CD8-positive, alpha-beta memory T cell (primary cell): ENCODE results near the gene METTL17. TPM values are rescaled to one million over a fixed set of nuclear protein-coding genes. Genes with fewer than 3 reads are reported as not detected.
A peak's percentile ranks its signal among the peaks of the same experiment; 100 is the strongest.

Source experiments
- CTCF ChIA-PET: fragments of 350-600 bp; sonication (Branson Sonifier 250); formaldehyde crosslinking; loops from one replicate; lab custom pipeline; 2021; ENCODE audit warnings: antibody characterized with exemption; lab: Charles Lee
- POLR2A ChIA-PET: fragments of 350-600 bp; sonication (Branson Sonifier 250); formaldehyde crosslinking; loops from one replicate; lab custom pipeline; 2021; ENCODE audit warnings: antibody characterized with exemption; lab: Charles Lee
- DNase-seq, 5 donors: peaks; one replicate each; pipeline versions ENCODE4 v3.0.0 to v3.0.0-alpha.2; 2020 to 2022; ENCODE audit warnings: mixed read lengths in 1 of 5
- H3K27ac ChIP-seq: one replicate; pipeline ENCODE4 v1.7.0; 2013; ENCODE audit warnings: low read depth, mild to moderate bottlenecking, low read length, moderate library complexity
- H3K27me3 ChIP-seq: 2 replicates; pipeline ENCODE4 v1.7.0; 2013; ENCODE audit warnings: low read length, mild to moderate bottlenecking; ENCODE audit not compliant: insufficient read depth, poor library complexity, severe bottlenecking
- H3K36me3 ChIP-seq: 2 replicates; pipeline ENCODE4 v1.7.0; 2013; ENCODE audit warnings: mild to moderate bottlenecking, low read length, moderate library complexity; ENCODE audit not compliant: insufficient read depth
- H3K4me1 ChIP-seq: 2 replicates; pipeline ENCODE4 v1.7.0; 2013; ENCODE audit warnings: mild to moderate bottlenecking, low read length, moderate library complexity; ENCODE audit not compliant: insufficient read depth
- H3K4me3 ChIP-seq: 2 replicates; pipeline ENCODE4 v1.7.0; 2013; ENCODE audit warnings: mild to moderate bottlenecking, low read length
- H3K9me3 ChIP-seq: 2 replicates; pipeline ENCODE4 v1.7.0; 2013; ENCODE audit warnings: mild to moderate bottlenecking, low read length
- H3K27ac Mint-ChIP-seq, 8 donors: one replicate each; pipeline ENCODE4 v1.8.0; 2020 to 2021; ENCODE audit warnings: mixed read lengths in 8 of 8, mild to moderate bottlenecking in 6 of 8, inconsistent platforms in 3 of 8, moderate library complexity in 3 of 8
- H3K27me3 Mint-ChIP-seq, 2 donors: one replicate each; pipeline ENCODE4 v1.8.0; 2020 to 2021; ENCODE audit warnings: mixed read lengths in 2 of 2, mild to moderate bottlenecking in 1 of 2, moderate library complexity in 1 of 2
- H3K36me3 Mint-ChIP-seq, 3 donors: one replicate each; pipeline ENCODE4 v1.8.0; 2020 to 2021; ENCODE audit warnings: mixed read lengths in 3 of 3, inconsistent platforms in 1 of 3, mild to moderate bottlenecking in 1 of 3
- H3K4me1 Mint-ChIP-seq, 3 donors: one replicate each; pipeline ENCODE4 v1.8.0; 2020 to 2021; ENCODE audit warnings: mixed read lengths in 3 of 3, inconsistent platforms in 1 of 3, mild to moderate bottlenecking in 1 of 3
- H3K4me3 Mint-ChIP-seq, 7 donors: one replicate each; pipeline ENCODE4 v1.8.0; 2020 to 2021; ENCODE audit warnings: mixed read lengths in 7 of 7, mild to moderate bottlenecking in 6 of 7, moderate library complexity in 4 of 7, inconsistent platforms in 2 of 7
- H3K9me3 Mint-ChIP-seq, 5 donors: one replicate each; pipeline ENCODE4 v1.8.0; 2020 to 2022; ENCODE audit warnings: mixed read lengths in 5 of 5, mild to moderate bottlenecking in 3 of 5, moderate library complexity in 2 of 5, inconsistent platforms in 1 of 5
- polyA plus RNA-seq: library from polyadenylated mRNA; unstranded; fragments of 300-500 nt; fragmentation: Illumina TruSeq; gene quantifications from one replicate; pipeline ENCODE4 v1.2.3, GENCODE V29; 2021
- total RNA-seq, 2 experiments: library from RNA; stranded (reverse); gene quantifications; one replicate each; pipeline ENCODE4 v1.2.3, GENCODE V29; 2021

The METTL17 gene
- total and polyA plus RNA-seq, 3 experiments from 2014 or later, result 43.9 to 107 (median 102) TPM

- Histone ChIP-seq H3K4me1 (peaks cover 13% of the 10 kb centered on the region), H3K4me3 (peak overlapping the region; percentile 66), H3K27me3 (no peaks in the 10 kb centered on the region), H3K27ac (peak overlapping the region; percentile 49), H3K36me3 (no peaks in the 10 kb centered on the region), H3K9me3 (no peaks in the 10 kb centered on the region)
- peaks cover 0 to 16% (median 2%) of the 10 kb centered on the region in 3 donors for H3K36me3 Mint-ChIP-seq
- no peaks in the 10 kb centered on the region for H3K9me3 Mint-ChIP-seq
- DNase-seq, result no peak
- peak overlapping the region; percentile 82 to 95 (median 92) for H3K4me3 Mint-ChIP-seq
- ChIA-PET POLR2A (interaction anchor here (1.4 kb wide), 2 partner anchors 45 to 78 kb away, joined by 3 to 4 read pairs; no protein-coding TSS in a partner anchor), CTCF (interaction anchor here (0.6 to 2.5 kb wide), 7 partner anchors 10 to 79 kb away, joined by 3 to 17 read pairs (median 4); no protein-coding TSS in a partner anchor)
- H3K27me3 Mint-ChIP-seq, result peaks cover 0 to 11% of the 10 kb centered on the region in 2 donors
- H3K4me1 Mint-ChIP-seq, result peaks cover 20 to 24% (median 23%) of the 10 kb centered on the region in 3 donors
- H3K27ac Mint-ChIP-seq, result peak overlapping the region in 6 of 8 donors; percentile 28 to 96 (median 87)
Observed at GRCh38 chr14:21025371-21026273, 35.8 kb downstream of the METTL17 start.

- Mint-ChIP-seq H3K9me3 (no peaks in the 10 kb centered on the region), H3K27me3 (peaks cover 0 to 8% of the 10 kb centered on the region in 2 donors), H3K4me3 (peak overlapping the region; percentile 53 to 93 (median 89)), H3K4me1 (peaks cover 20 to 24% (median 23%) of the 10 kb centered on the region in 3 donors), H3K27ac (peak overlapping the region in 4 of 8 donors; percentile 26 to 68 (median 61)), H3K36me3 (peaks cover 0 to 9% (median 2%) of the 10 kb centered on the region in 3 donors)
- no peak overlapping the region for H3K4me3 ChIP-seq
- CTCF ChIA-PET, result interaction anchor here (0.7 to 1.6 kb wide), 5 partner anchors 12 to 78 kb away, joined by 3 to 6 read pairs (median 4); no protein-coding TSS in a partner anchor
- no peak for DNase-seq
- no peaks in the 10 kb centered on the region for H3K9me3 ChIP-seq
- peaks cover 13% of the 10 kb centered on the region for H3K4me1 ChIP-seq
- peak overlapping the region; percentile 29 for H3K27ac ChIP-seq
- no peaks in the 10 kb centered on the region for H3K36me3 ChIP-seq
- H3K27me3 ChIP-seq, result no peaks in the 10 kb centered on the region
- POLR2A ChIA-PET, result no interaction called here
Observed at GRCh38 chr14:21026274-21026987, 36.7 kb downstream of the METTL17 start.

GRCh38 chr14:21026988-21027315, 37.2 kb downstream of the METTL17 start:
- no peaks in the 10 kb centered on the region for H3K27me3 ChIP-seq
- ChIA-PET POLR2A (no interaction called here), CTCF (interaction anchor here (1.4 to 1.6 kb wide), 4 partner anchors 12 to 78 kb away, joined by 3 to 5 read pairs (median 4); no protein-coding TSS in a partner anchor)
- Mint-ChIP-seq H3K27me3 (peaks cover 0 to 8% of the 10 kb centered on the region in 2 donors), H3K9me3 (no peaks in the 10 kb centered on the region), H3K36me3 (peaks cover 0 to 5% (median 0%) of the 10 kb centered on the region in 3 donors), H3K27ac (peak overlapping the region in 5 of 8 donors; percentile 7 to 51 (median 34)), H3K4me1 (peaks cover 20 to 24% (median 23%) of the 10 kb centered on the region in 3 donors), H3K4me3 (peak overlapping the region; percentile 8 to 89 (median 53))
- peaks cover 13% of the 10 kb centered on the region for H3K4me1 ChIP-seq
- H3K9me3 ChIP-seq, result no peaks in the 10 kb centered on the region
- H3K27ac ChIP-seq, result peak overlapping the region; percentile 29
- no peaks in the 10 kb centered on the region for H3K36me3 ChIP-seq
- DNase-seq, result no peak
- no peak overlapping the region for H3K4me3 ChIP-seq

GRCh38 chr14:21029917-21030316, 40.1 kb downstream of the METTL17 start, which contains the start of gene TPPP2:
TSS of gene TPPP2 (plus strand) at chr14:21030217. CDS start at chr14:21030582, 365 bp downstream.
- CTCF ChIA-PET, result interaction anchor here (1.3 to 1.4 kb wide), 2 partner anchors 10 to 15 kb away, joined by 3 to 6 read pairs; no protein-coding TSS in a partner anchor
- Mint-ChIP-seq H3K4me1 (peaks cover 0 to 3% (median 1%) of the 10 kb centered on the region in 3 donors), H3K27ac (peak within 1 kb of the TSS in 2 of 8 donors; percentile 25 to 77), H3K27me3 (peaks cover 0 to 3% of the 10 kb centered on the region in 2 donors), H3K4me3 (no peak within 1 kb of the TSS), H3K36me3 (peaks cover 0 to 2% (median 0%) of the 10 kb centered on the region in 3 donors), H3K9me3 (no peaks in the 10 kb centered on the region)
- H3K27me3 ChIP-seq, result no peaks in the 10 kb centered on the region
- no peak within 1 kb of the TSS for H3K4me3 ChIP-seq
- no peaks in the 10 kb centered on the region for H3K36me3 ChIP-seq
- no peaks in the 10 kb centered on the region for H3K4me1 ChIP-seq
- no peak within 1 kb of the TSS for H3K27ac ChIP-seq
- POLR2A ChIA-PET, result no interaction called here
- no peak for DNase-seq
- H3K9me3 ChIP-seq, result no peaks in the 10 kb centered on the region

- H3K4me3 Mint-ChIP-seq, result no peak overlapping the region
- H3K27ac ChIP-seq, result no peak overlapping the region
- peaks cover 0 to 3% of the 10 kb centered on the region in 2 donors for H3K27me3 Mint-ChIP-seq
- no peaks in the 10 kb centered on the region for H3K4me1 Mint-ChIP-seq
- ChIA-PET POLR2A (no interaction called here), CTCF (interaction anchor here (3.9 kb wide), 1 partner anchor 74 kb away, joined by 12 read pairs; no protein-coding TSS in a partner anchor)
- no peaks in the 10 kb centered on the region for H3K4me1 ChIP-seq
- no peaks in the 10 kb centered on the region for H3K9me3 ChIP-seq
- H3K4me3 ChIP-seq, result no peak overlapping the region
- no peak for DNase-seq
- H3K27me3 ChIP-seq, result no peaks in the 10 kb centered on the region
- no peaks in the 10 kb centered on the region for H3K9me3 Mint-ChIP-seq
- no peak overlapping the region for H3K27ac Mint-ChIP-seq
- no peaks in the 10 kb centered on the region for H3K36me3 ChIP-seq
- H3K36me3 Mint-ChIP-seq, result no peaks in the 10 kb centered on the region
Observed at GRCh38 chr14:21030531-21030930, 40.8 kb downstream of the METTL17 start.

- H3K9me3 Mint-ChIP-seq, result no peaks in the 10 kb centered on the region
- Histone ChIP-seq H3K9me3 (no peaks in the 10 kb centered on the region), H3K27me3 (no peaks in the 10 kb centered on the region), H3K36me3 (no peaks in the 10 kb centered on the region), H3K4me1 (no peaks in the 10 kb centered on the region), H3K27ac (no peak overlapping the region), H3K4me3 (no peak overlapping the region)
- peaks cover 0 to 2% of the 10 kb centered on the region in 2 donors for H3K27me3 Mint-ChIP-seq
- POLR2A ChIA-PET, result no interaction called here
- no peak for DNase-seq
- CTCF ChIA-PET, result interaction anchor here (0.9 to 6.4 kb wide), 5 partner anchors 17 to 72 kb away, joined by 3 to 54 read pairs (median 6); no protein-coding TSS in a partner anchor
- no peaks in the 10 kb centered on the region for H3K4me1 Mint-ChIP-seq
- no peak overlapping the region for H3K4me3 Mint-ChIP-seq
- no peak overlapping the region for H3K27ac Mint-ChIP-seq
- H3K36me3 Mint-ChIP-seq, result no peaks in the 10 kb centered on the region
Observed at GRCh38 chr14:21032326-21033132, 42.7 kb downstream of the METTL17 start.

GRCh38 chr14:21033133-21033698, 43.4 kb downstream of the METTL17 start:
- peaks cover 3 to 4% of the 10 kb centered on the region in 2 donors for H3K27me3 Mint-ChIP-seq
- no peak for DNase-seq
- Histone ChIP-seq H3K27ac (no peak overlapping the region), H3K9me3 (no peaks in the 10 kb centered on the region), H3K27me3 (no peaks in the 10 kb centered on the region), H3K4me1 (no peaks in the 10 kb centered on the region), H3K36me3 (no peaks in the 10 kb centered on the region), H3K4me3 (no peak overlapping the region)
- H3K4me3 Mint-ChIP-seq, result no peak overlapping the region
- no peaks in the 10 kb centered on the region for H3K9me3 Mint-ChIP-seq
- H3K36me3 Mint-ChIP-seq, result no peaks in the 10 kb centered on the region
- POLR2A ChIA-PET, result no interaction called here
- H3K4me1 Mint-ChIP-seq, result no peaks in the 10 kb centered on the region
- CTCF ChIA-PET, result interaction anchor here (0.9 to 6.4 kb wide), 5 partner anchors 14 to 72 kb away, joined by 3 to 54 read pairs (median 6); no protein-coding TSS in a partner anchor
- no peak overlapping the region for H3K27ac Mint-ChIP-seq
